Measurements from ENCODE around the gene KIF11. TPM values are rescaled to one million over a fixed set of nuclear protein-coding genes. Genes with fewer than 3 reads are reported as not detected.

KIF11 gene
- total and polyA plus RNA-seq, 9 of the 15 experiments (the other 6 are each of a cell fraction or from before 2014, with no cell fraction given), result 11.3 to 54.4 (median 29.2) TPM

DNA sequence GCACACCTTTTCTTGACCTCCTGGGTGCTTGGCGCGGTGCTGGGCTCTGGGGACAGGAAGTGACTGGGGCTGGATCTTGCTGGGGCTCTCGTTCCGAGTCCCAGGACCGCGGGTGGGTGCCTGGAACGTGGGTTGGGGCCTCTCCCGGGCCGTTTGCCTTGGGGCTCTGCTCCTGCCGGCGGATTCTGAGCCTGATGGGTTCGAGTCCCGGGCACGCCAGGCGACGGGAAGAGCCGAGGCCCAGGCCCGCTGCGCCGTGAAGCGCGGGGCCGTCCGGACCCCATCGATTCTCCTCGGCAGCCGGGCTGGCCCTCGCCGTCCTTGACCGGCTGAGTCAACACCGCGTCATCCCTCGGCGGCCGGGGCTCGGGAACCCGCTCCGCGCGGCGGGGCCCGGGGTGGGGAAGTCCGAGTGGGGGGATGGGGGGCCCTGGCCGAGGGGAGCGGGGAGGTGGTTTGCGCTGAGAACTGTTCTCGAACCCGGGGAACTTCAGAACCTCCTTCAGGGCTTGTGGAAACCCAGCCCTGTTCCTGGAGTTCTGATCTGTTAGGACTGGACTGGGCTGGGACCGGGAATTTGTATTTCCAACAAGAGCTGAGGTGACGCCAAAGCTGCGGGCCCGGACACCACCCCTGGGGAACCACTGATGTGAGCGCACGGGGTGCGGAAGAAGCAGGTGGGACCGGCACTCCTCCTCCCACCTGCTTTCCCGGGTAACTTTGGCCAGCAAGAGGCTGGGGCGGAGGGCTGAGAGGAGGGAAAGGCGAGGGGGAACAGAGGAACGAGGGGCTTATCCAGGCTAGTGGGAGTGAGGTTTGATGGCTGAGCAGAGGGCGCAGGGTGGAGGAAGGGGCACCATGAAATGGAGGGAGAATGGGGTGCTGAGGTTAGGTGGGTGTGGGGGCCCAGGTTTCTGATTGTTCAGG is 103.0 kb downstream of the KIF11 start (continued):
- TF ChIP-seq, protein P1, sequence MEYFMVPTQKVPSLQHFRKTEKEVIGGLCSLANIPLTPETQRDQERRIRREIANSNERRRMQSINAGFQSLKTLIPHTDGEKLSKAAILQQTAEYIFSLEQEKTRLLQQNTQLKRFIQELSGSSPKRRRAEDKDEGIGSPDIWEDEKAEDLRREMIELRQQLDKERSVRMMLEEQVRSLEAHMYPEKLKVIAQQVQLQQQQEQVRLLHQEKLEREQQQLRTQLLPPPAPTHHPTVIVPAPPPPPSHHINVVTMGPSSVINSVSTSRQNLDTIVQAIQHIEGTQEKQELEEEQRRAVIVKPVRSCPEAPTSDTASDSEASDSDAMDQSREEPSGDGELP (CRISPR knock-in tag; IDR thresholded peaks at IDR 0.05; ENCODE audit: borderline replicate concordance), result 0 out of 2 replicates have a peak, but pooled peaks have one; percentile 37
- TF ChIP-seq, protein P2, sequence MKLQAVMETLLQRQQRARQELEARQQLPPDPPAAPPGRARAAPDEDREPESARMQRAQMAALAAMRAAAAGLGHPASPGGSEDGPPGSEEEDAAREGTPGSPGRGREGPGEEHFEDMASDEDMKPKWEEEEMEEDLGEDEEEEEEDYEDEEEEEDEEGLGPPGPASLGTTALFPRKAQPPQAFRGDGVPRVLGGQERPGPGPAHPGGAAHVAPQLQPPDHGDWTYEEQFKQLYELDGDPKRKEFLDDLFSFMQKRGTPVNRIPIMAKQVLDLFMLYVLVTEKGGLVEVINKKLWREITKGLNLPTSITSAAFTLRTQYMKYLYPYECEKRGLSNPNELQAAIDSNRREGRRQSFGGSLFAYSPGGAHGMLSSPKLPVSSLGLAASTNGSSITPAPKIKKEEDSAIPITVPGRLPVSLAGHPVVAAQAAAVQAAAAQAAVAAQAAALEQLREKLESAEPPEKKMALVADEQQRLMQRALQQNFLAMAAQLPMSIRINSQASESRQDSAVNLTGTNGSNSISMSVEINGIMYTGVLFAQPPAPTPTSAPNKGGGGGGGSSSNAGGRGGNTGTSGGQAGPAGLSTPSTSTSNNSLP (IDR thresholded peaks at IDR 0.05; ENCODE audit: borderline replicate concordance, low read depth, low read length), result no peak
- TF ChIP-seq, protein P3, sequence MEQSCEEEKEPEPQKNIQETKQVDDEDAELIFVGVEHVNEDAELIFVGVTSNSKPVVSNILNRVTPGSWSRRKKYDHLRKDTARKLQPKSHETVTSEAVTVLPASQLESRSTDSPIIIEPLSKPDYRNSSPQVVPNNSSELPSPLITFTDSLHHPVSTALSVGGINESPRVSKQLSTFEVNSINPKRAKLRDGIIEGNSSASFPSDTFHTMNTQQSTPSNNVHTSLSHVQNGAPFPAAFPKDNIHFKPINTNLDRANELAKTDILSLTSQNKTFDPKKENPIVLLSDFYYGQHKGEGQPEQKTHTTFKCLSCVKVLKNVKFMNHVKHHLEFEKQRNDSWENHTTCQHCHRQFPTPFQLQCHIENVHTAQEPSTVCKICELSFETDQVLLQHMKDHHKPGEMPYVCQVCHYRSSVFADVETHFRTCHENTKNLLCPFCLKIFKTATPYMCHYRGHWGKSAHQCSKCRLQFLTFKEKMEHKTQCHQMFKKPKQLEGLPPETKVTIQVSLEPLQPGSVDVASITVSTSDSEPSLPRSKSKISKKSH (CRISPR knock-in tag; IDR thresholded peaks at IDR 0.05), result no peak
- TF ChIP-seq MCM7 (IDR thresholded peaks at IDR 0.05) (no peak), HNRNPK (IDR thresholded peaks at IDR 0.05; ENCODE audit: low read depth, low read length, poor library complexity, severe bottlenecking) (no peak), RBM22 (IDR thresholded peaks at IDR 0.05; ENCODE audit: low read depth, low read length, poor library complexity, severe bottlenecking) (no peak), TCF7 (IDR thresholded peaks at IDR 0.05; ENCODE audit: borderline replicate concordance) (no peak), SLC30A9 (CRISPR knock-in tag; IDR thresholded peaks at IDR 0.05) (no peak), GATA2 (CRISPR knock-in tag; IDR thresholded peaks at IDR 0.05) (no peak), RFX5 (IDR thresholded peaks at IDR 0.05; ENCODE audit: low read depth, low read length) (no peak), ZNF384 (IDR thresholded peaks at IDR 0.05; ENCODE audit: low read depth, low read length) (no peak), ZNF785 (CRISPR knock-in tag; IDR thresholded peaks at IDR 0.05) (no peak), RBM25 (IDR thresholded peaks at IDR 0.05; ENCODE audit: low read depth, low read length, severe bottlenecking) (no peak), SMARCE1 (IDR thresholded peaks at IDR 0.05) (no peak)
- TF ChIP-seq, protein P4, sequence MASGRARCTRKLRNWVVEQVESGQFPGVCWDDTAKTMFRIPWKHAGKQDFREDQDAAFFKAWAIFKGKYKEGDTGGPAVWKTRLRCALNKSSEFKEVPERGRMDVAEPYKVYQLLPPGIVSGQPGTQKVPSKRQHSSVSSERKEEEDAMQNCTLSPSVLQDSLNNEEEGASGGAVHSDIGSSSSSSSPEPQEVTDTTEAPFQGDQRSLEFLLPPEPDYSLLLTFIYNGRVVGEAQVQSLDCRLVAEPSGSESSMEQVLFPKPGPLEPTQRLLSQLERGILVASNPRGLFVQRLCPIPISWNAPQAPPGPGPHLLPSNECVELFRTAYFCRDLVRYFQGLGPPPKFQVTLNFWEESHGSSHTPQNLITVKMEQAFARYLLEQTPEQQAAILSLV (tag; IDR thresholded peaks at IDR 0.05), result no peak
- TF ChIP-seq, protein P5, sequence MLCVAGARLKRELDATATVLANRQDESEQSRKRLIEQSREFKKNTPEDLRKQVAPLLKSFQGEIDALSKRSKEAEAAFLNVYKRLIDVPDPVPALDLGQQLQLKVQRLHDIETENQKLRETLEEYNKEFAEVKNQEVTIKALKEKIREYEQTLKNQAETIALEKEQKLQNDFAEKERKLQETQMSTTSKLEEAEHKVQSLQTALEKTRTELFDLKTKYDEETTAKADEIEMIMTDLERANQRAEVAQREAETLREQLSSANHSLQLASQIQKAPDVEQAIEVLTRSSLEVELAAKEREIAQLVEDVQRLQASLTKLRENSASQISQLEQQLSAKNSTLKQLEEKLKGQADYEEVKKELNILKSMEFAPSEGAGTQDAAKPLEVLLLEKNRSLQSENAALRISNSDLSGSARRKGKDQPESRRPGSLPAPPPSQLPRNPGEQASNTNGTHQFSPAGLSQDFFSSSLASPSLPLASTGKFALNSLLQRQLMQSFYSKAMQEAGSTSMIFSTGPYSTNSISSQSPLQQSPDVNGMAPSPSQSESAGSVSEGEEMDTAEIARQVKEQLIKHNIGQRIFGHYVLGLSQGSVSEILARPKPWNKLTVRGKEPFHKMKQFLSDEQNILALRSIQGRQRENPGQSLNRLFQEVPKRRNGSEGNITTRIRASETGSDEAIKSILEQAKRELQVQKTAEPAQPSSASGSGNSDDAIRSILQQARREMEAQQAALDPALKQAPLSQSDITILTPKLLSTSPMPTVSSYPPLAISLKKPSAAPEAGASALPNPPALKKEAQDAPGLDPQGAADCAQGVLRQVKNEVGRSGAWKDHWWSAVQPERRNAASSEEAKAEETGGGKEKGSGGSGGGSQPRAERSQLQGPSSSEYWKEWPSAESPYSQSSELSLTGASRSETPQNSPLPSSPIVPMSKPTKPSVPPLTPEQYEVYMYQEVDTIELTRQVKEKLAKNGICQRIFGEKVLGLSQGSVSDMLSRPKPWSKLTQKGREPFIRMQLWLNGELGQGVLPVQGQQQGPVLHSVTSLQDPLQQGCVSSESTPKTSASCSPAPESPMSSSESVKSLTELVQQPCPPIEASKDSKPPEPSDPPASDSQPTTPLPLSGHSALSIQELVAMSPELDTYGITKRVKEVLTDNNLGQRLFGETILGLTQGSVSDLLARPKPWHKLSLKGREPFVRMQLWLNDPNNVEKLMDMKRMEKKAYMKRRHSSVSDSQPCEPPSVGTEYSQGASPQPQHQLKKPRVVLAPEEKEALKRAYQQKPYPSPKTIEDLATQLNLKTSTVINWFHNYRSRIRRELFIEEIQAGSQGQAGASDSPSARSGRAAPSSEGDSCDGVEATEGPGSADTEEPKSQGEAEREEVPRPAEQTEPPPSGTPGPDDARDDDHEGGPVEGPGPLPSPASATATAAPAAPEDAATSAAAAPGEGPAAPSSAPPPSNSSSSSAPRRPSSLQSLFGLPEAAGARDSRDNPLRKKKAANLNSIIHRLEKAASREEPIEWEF (CRISPR knock-in tag; IDR thresholded peaks at IDR 0.05), result no peak

All from K562 (cell line).